Glutamatergic neuron (in vitro differentiated cells): ENCODE data around the gene NOS1AP. TPM values are rescaled to one million over a fixed set of nuclear protein-coding genes. Genes with fewer than 3 reads are reported as not detected.

ENCODE experiments used
- DNase-seq: peaks from one replicate; pipeline ENCODE4 v3.0.0; 2022
- H3K27ac Mint-ChIP-seq: one replicate; pipeline ENCODE4 v1.8.0; 2020; ENCODE audit warnings: mild to moderate bottlenecking, mixed read lengths, inconsistent platforms; ENCODE audit not compliant: unreplicated experiment
- H3K27me3 Mint-ChIP-seq: one replicate; pipeline ENCODE4 v1.8.0; 2020; ENCODE audit warnings: mild to moderate bottlenecking, moderate library complexity, mixed read lengths, inconsistent platforms; ENCODE audit not compliant: unreplicated experiment
- H3K36me3 Mint-ChIP-seq: one replicate; pipeline ENCODE4 v1.8.0; 2020; ENCODE audit warnings: mild to moderate bottlenecking, mixed read lengths, inconsistent platforms; ENCODE audit not compliant: unreplicated experiment
- H3K4me1 Mint-ChIP-seq: one replicate; pipeline ENCODE4 v1.8.0; 2020; ENCODE audit warnings: mild to moderate bottlenecking, low read depth, mixed read lengths, inconsistent platforms; ENCODE audit not compliant: unreplicated experiment
- H3K4me3 Mint-ChIP-seq: one replicate; pipeline ENCODE4 v1.8.0; 2020; ENCODE audit warnings: mild to moderate bottlenecking, mixed read lengths, inconsistent platforms; ENCODE audit not compliant: unreplicated experiment
- H3K9me3 Mint-ChIP-seq: one replicate; pipeline ENCODE4 v1.8.0; 2020; ENCODE audit warnings: mild to moderate bottlenecking, moderate library complexity, mixed read lengths, inconsistent platforms; ENCODE audit not compliant: unreplicated experiment
- total RNA-seq: library from RNA; stranded (reverse); fragmentation: NEBNext Ultra II Directional; extraction: Animal tissue kit (Norgen Biotek cat#: 25700); gene quantifications from one replicate; pipeline ENCODE4 v1.2.1, GENCODE V29; 2021; ENCODE audit not compliant: unreplicated experiment
- TF ChIP-seq, protein P1 (sequence below): fragments of 200-600 bp; sonication (generic); IDR thresholded peaks from one replicate; pipeline ENCODE4 v1.5.0; 2021; ENCODE audit not compliant: partially characterized antibody, unreplicated experiment

The NOS1AP gene
- total RNA-seq, 1 donor from 2014 or later: 12.7 TPM

DNA sequence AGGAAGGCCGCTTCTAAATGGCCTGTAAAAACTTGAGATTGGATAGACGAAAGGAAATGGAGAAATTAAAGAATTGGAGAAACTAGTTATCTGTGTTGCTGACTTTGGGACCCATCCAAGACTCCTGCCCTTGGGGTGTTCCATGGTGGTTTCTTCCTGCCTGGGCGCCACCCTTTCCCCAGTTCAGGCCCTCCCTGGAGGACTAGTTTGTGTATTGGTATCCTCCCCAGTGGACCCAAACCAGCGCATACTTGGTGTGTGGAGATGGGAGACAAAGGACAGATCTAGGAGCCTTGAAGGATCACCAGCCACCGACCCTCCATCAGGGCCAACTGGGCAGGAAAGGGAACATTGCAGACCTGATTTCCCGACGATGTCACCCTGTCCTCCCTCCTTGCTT lies 300.1 kb downstream of the NOS1AP start:
- H3K36me3 Mint-ChIP-seq: no peaks in the 10 kb centered on the region
- no peak for DNase-seq
- H3K4me3 Mint-ChIP-seq: no peak overlapping the region

DNA sequence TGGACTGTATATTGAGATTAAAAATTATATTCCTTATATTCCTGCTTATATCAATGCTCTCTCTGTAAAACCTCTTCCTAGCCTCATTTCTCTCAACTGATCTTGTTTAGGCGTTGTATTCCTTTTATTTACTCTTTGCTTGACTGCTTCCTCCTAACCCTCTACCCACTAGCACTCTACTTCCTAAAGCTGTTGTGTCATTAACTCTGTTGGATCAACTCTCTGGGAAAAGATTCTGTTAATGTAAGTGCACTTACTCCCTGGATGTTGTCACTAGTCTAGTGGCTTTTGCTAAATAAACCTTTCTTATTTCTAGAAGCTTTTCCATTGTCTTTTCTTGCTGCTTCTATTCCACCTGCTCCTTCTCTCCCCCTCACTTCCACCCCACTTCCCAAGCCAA lies 300.7 kb downstream of the NOS1AP start:
- Mint-ChIP-seq H3K27me3 (no peaks in the 10 kb centered on the region), H3K27ac (no peak overlapping the region), H3K36me3 (no peaks in the 10 kb centered on the region), H3K4me3 (no peak overlapping the region), H3K4me1 (peaks cover 7% of the 10 kb centered on the region), H3K9me3 (peaks cover 1% of the 10 kb centered on the region)
- TF ChIP-seq, protein P1, sequence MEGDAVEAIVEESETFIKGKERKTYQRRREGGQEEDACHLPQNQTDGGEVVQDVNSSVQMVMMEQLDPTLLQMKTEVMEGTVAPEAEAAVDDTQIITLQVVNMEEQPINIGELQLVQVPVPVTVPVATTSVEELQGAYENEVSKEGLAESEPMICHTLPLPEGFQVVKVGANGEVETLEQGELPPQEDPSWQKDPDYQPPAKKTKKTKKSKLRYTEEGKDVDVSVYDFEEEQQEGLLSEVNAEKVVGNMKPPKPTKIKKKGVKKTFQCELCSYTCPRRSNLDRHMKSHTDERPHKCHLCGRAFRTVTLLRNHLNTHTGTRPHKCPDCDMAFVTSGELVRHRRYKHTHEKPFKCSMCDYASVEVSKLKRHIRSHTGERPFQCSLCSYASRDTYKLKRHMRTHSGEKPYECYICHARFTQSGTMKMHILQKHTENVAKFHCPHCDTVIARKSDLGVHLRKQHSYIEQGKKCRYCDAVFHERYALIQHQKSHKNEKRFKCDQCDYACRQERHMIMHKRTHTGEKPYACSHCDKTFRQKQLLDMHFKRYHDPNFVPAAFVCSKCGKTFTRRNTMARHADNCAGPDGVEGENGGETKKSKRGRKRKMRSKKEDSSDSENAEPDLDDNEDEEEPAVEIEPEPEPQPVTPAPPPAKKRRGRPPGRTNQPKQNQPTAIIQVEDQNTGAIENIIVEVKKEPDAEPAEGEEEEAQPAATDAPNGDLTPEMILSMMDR: no peak
- no peak for DNase-seq

More for the DNA sequence above, 300.1 kb downstream of the NOS1AP start:
- TF ChIP-seq, protein P1: no peak
- Mint-ChIP-seq H3K9me3 (peaks cover 1% of the 10 kb centered on the region), H3K27ac (no peak overlapping the region), H3K4me1 (peaks cover 7% of the 10 kb centered on the region), H3K27me3 (no peaks in the 10 kb centered on the region)

DNA sequence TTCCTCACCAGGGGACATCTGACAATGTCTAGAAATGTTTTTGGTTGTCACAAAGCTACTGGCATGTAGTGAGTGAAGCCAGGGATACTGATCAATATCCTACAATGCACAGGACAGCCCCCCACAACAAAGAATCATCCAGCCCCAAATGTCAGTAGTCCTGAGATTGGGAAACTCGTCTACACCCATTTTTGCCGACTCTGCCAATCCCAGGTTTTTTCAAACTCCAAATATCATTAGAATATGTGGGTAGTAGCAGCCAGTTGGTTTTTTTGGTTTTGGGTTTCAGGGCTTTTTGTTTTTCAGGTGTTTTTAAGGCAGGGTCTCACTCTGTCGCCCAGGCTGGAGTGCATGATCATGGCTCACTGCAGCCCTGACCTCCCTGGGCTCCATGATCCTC lies 301.2 kb downstream of the NOS1AP start:
- Mint-ChIP-seq H3K4me1 (peaks cover 7% of the 10 kb centered on the region), H3K27me3 (no peaks in the 10 kb centered on the region), H3K27ac (no peak overlapping the region), H3K36me3 (no peaks in the 10 kb centered on the region), H3K4me3 (no peak overlapping the region), H3K9me3 (peaks cover 1% of the 10 kb centered on the region)
- no peak for DNase-seq
- TF ChIP-seq, protein P1: no peak

DNA sequence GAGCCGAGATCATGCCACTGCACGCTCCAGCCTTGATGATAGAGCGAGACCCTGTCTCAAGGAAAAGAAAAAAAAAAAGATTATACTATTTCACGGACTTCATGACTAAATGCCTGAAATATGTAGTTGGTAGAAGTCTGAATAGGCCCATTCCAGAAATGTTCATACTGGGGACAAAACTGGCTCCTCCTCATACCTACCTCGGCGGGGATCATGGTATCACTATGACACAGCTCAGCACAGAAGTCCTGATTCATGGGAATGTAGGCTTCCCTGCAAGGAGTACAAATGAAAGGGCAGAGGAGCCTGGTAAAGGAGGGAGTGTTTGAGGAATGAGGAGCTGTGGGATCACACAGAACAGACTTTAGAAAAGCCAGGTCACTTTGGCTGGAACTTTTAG lies 302.1 kb downstream of the NOS1AP start:
- Mint-ChIP-seq H3K27ac (no peak overlapping the region), H3K27me3 (no peaks in the 10 kb centered on the region)

More for the DNA sequence above, 302.1 kb downstream of the NOS1AP start:
- Mint-ChIP-seq H3K36me3 (peaks cover 4% of the 10 kb centered on the region), H3K4me1 (peaks cover 8% of the 10 kb centered on the region), H3K9me3 (peaks cover 1% of the 10 kb centered on the region), H3K4me3 (no peak overlapping the region)
- no peak for DNase-seq
- TF ChIP-seq, protein P1: no peak
